Measurements from ENCODE around the gene CXXC5.

DNA sequence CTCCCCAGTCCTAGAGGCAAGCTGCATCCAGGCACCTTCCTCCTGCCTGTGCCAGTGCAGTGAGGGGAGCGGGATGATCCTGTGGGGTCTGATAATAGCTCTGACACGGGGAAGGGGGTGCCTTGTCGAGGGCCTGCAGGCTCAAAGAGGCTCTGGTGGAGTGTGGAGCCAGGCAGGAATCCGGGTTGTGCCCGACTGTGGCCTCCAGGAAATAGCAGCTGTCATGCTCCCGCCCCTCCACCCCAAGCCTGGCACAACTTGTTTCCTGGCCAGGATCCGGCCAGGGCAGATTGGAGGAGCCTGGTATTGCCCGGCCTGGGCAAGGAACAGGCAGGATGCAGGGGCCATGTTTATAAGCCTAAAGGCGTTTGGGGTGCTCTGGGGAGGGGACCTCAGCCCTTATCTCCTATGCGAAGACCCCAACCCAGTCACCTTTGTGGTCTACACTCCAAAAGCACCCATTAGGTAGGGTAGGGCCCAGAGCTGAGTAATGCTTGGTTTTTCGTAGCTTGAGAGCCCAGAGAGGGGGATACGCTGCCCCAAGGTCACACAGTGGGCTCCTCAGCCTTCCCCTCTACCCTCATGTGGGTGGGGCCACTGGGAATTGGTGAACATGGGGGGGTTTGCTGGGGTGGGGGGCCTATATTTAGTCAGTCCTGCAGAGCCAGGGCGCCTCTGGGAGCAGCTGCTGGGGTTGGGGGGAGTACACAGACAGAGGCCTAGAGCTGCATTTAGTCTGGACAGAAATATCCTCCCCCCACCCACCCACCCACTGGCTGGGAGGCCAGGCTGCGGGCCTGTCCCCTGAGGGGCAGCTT, 12.2 kb downstream of the CXXC5 start:
- TF ChIP-seq, protein P1, sequence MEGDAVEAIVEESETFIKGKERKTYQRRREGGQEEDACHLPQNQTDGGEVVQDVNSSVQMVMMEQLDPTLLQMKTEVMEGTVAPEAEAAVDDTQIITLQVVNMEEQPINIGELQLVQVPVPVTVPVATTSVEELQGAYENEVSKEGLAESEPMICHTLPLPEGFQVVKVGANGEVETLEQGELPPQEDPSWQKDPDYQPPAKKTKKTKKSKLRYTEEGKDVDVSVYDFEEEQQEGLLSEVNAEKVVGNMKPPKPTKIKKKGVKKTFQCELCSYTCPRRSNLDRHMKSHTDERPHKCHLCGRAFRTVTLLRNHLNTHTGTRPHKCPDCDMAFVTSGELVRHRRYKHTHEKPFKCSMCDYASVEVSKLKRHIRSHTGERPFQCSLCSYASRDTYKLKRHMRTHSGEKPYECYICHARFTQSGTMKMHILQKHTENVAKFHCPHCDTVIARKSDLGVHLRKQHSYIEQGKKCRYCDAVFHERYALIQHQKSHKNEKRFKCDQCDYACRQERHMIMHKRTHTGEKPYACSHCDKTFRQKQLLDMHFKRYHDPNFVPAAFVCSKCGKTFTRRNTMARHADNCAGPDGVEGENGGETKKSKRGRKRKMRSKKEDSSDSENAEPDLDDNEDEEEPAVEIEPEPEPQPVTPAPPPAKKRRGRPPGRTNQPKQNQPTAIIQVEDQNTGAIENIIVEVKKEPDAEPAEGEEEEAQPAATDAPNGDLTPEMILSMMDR (IDR thresholded peaks at IDR 0.05), result no peak
- TF ChIP-seq POLR2A (IDR thresholded peaks at IDR 0.05), result peak in 1 of 2 donors; percentile 27

All from sigmoid colon (tissue), 3 donors.